ENCODE measurements around the gene MGST1.

Gene MGST1, protein sequence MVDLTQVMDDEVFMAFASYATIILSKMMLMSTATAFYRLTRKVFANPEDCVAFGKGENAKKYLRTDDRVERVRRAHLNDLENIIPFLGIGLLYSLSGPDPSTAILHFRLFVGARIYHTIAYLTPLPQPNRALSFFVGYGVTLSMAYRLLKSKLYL

GRCh38 chr12:16347391-16348298 is at the start of gene MGST1:
Gene MGST1 (plus strand): TSS chr12:16347645. CDS start chr12:16354253, 6,608 bp downstream.
- Histone ChIP-seq H3K4me2 (ENCODE audit: insufficient read depth, low read length) (no peak within 1 kb of the TSS), H3K27me3 (ENCODE audit: insufficient read depth, low read length, poor library complexity) (no peaks in the 10 kb centered on the region), H2AFZ (ENCODE audit: low read depth, low read length) (no peak within 1 kb of the TSS), H3K27ac (ENCODE audit: low read length) (no peak within 1 kb of the TSS), H3K79me2 (ENCODE audit: insufficient read depth, low read length) (no peaks in the 10 kb centered on the region), H3K4me1 (ENCODE audit: insufficient read depth, low read length) (no peaks in the 10 kb centered on the region), H3K4me3 (ENCODE audit: low read depth in 1 of 2, low read length in 2 of 2) (no peak within 1 kb of the TSS), H3K9ac (ENCODE audit: low read depth, low read length) (no peak within 1 kb of the TSS), H4K20me1 (ENCODE audit: insufficient read depth, low read length) (no peaks in the 10 kb centered on the region), H3K9me3 (ENCODE audit: insufficient read depth, low read length, severe bottlenecking) (no peaks in the 10 kb centered on the region), H3K36me3 (ENCODE audit: insufficient read depth, low read length) (no peaks in the 10 kb centered on the region)
- ATAC-seq (ENCODE audit: insufficient read depth, low read depth): no peak
- no peak for DNase-seq
- TF ChIP-seq CTCF (IDR thresholded peaks at IDR 0.05; ENCODE audit: borderline replicate concordance, extremely low read depth, low read length, poor library complexity, severe bottlenecking): no peak
- no peak for TF ChIP-seq EZH2 (IDR thresholded peaks at IDR 0.05; ENCODE audit: borderline replicate concordance, low read depth, low read length, severe bottlenecking)

- Histone ChIP-seq H2AFZ (ENCODE audit: low read depth, low read length) (no peak overlapping the region), H3K27ac (ENCODE audit: low read length) (no peak overlapping the region), H3K36me3 (ENCODE audit: insufficient read depth, low read length) (no peaks in the 10 kb centered on the region), H3K9ac (ENCODE audit: low read depth, low read length) (no peak overlapping the region), H3K9me3 (ENCODE audit: insufficient read depth, low read length, severe bottlenecking) (no peaks in the 10 kb centered on the region), H3K4me1 (ENCODE audit: insufficient read depth, low read length) (no peaks in the 10 kb centered on the region), H3K4me2 (ENCODE audit: insufficient read depth, low read length) (no peak overlapping the region), H3K79me2 (ENCODE audit: insufficient read depth, low read length) (no peaks in the 10 kb centered on the region), H4K20me1 (ENCODE audit: insufficient read depth, low read length) (no peaks in the 10 kb centered on the region), H3K27me3 (ENCODE audit: insufficient read depth, low read length, poor library complexity) (no peaks in the 10 kb centered on the region), H3K4me3 (ENCODE audit: low read depth in 1 of 2, low read length in 2 of 2) (no peak overlapping the region)
- no peak for TF ChIP-seq EZH2 (IDR thresholded peaks at IDR 0.05; ENCODE audit: borderline replicate concordance, low read depth, low read length, severe bottlenecking)
- TF ChIP-seq CTCF (IDR thresholded peaks at IDR 0.05; ENCODE audit: borderline replicate concordance, extremely low read depth, low read length, poor library complexity, severe bottlenecking): no peak
- ATAC-seq (ENCODE audit: insufficient read depth, low read depth): no peak
- DNase-seq: no peak
Measured at GRCh38 chr12:16299403-16299802, 48.0 kb upstream of the MGST1 start.

DNA sequence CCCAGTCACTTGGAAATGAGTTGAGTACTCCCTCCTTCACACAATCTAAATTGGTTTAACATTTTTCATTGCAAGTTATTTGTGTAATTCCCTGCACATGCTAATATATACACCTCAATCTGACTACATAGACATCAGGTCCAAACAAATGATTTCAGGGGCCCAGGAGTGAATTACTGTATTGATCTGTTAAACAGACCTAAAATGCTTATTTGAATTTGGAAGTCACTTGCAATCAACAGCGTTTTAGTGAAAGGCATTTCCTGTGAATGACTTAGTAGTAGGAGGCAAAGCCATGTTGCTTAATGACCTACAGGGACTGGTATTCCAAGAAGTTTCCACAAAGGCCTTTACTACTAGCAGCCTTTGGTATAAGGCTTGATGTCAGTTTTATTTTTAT is 47.3 kb upstream of the MGST1 start:
- H3K27ac ChIP-seq (ENCODE audit: low read length): no peak overlapping the region

More for the DNA sequence above, 47.3 kb upstream of the MGST1 start:
- Histone ChIP-seq H4K20me1 (ENCODE audit: insufficient read depth, low read length) (no peaks in the 10 kb centered on the region), H3K27me3 (ENCODE audit: insufficient read depth, low read length, poor library complexity) (no peaks in the 10 kb centered on the region), H2AFZ (ENCODE audit: low read depth, low read length) (no peak overlapping the region), H3K9ac (ENCODE audit: low read depth, low read length) (no peak overlapping the region), H3K4me2 (ENCODE audit: insufficient read depth, low read length) (no peak overlapping the region), H3K9me3 (ENCODE audit: insufficient read depth, low read length, severe bottlenecking) (no peaks in the 10 kb centered on the region), H3K36me3 (ENCODE audit: insufficient read depth, low read length) (no peaks in the 10 kb centered on the region), H3K79me2 (ENCODE audit: insufficient read depth, low read length) (no peaks in the 10 kb centered on the region), H3K4me1 (ENCODE audit: insufficient read depth, low read length) (no peaks in the 10 kb centered on the region), H3K4me3 (ENCODE audit: low read depth in 1 of 2, low read length in 2 of 2) (no peak overlapping the region)
- ATAC-seq (ENCODE audit: insufficient read depth, low read depth) (no peak), DNase-seq (no peak)
- TF ChIP-seq CTCF (IDR thresholded peaks at IDR 0.05; ENCODE audit: borderline replicate concordance, extremely low read depth, low read length, poor library complexity, severe bottlenecking) (no peak), EZH2 (IDR thresholded peaks at IDR 0.05; ENCODE audit: borderline replicate concordance, low read depth, low read length, severe bottlenecking) (no peak)
